Common myeloid progenitor, CD34-positive (primary cell): ENCODE data around the gene TXK.

Experiments
- CTCF ChIA-PET: fragments of 350-600 bp; sonication (Branson Sonifier 250); formaldehyde crosslinking; loops from one replicate; lab custom pipeline; 2021; ENCODE audit warnings: antibody characterized with exemption; lab: Charles Lee
- POLR2A ChIA-PET: fragments of 350-600 bp; sonication (Branson Sonifier 250); formaldehyde crosslinking; loops from one replicate; lab custom pipeline; 2021; ENCODE audit warnings: antibody characterized with exemption; lab: Charles Lee
- DNase-seq, 3 donors: peaks; one replicate each; pipeline versions ENCODE4 v3.0.0 to v3.0.0-alpha.2; 2013
- H3K27ac ChIP-seq, 2 experiments: 1 replicate in 1 of 2; 2 replicates in 1 of 2; pipeline ENCODE4 v1.7.0; 2013; ENCODE audit warnings: inconsistent platforms in 2 of 2, low read length in 2 of 2, mild to moderate bottlenecking in 2 of 2, low read depth in 1 of 2, moderate library complexity in 1 of 2; ENCODE audit not compliant: severe bottlenecking in 2 of 2, insufficient read depth in 1 of 2, poor library complexity in 1 of 2
- H3K27me3 ChIP-seq, 5 experiments: replicated peaks in 2 of 5; 1 replicate in 3 of 5; 2 replicates in 2 of 5; pipeline versions ENCODE4 v1.6.1 to v1.7.0; 2013; ENCODE audit warnings: low read length in 4 of 5, mild to moderate bottlenecking in 2 of 5, moderate library complexity in 2 of 5, inconsistent platforms in 1 of 5; ENCODE audit not compliant: insufficient read depth in 5 of 5, control insufficient read depth in 4 of 5
- H3K36me3 ChIP-seq, 4 experiments: 1 replicate in 2 of 4; 2 replicates in 2 of 4; pipeline versions ENCODE4 v1.6.1 to v1.7.0; 2013; ENCODE audit warnings: low read length in 3 of 4, control low read depth in 1 of 4, mild to moderate bottlenecking in 1 of 4; ENCODE audit not compliant: control insufficient read depth in 4 of 4, insufficient read depth in 4 of 4
- H3K4me1 ChIP-seq, 4 experiments: 1 replicate in 3 of 4; 2 replicates in 1 of 4; pipeline versions ENCODE4 v1.6.1 to v1.7.1; 2013; ENCODE audit warnings: low read length in 3 of 4, mild to moderate bottlenecking in 3 of 4, control low read depth in 1 of 4, inconsistent platforms in 1 of 4, moderate library complexity in 1 of 4; ENCODE audit not compliant: control insufficient read depth in 4 of 4, insufficient read depth in 4 of 4; ENCODE audit errors: control extremely low read depth in 1 of 4
- H3K4me3 ChIP-seq, 7 experiments: 1 replicate in 4 of 7; 2 replicates in 3 of 7; pipeline versions ENCODE4 v1.5.1 to v1.7.0; 2013; ENCODE audit warnings: mild to moderate bottlenecking in 7 of 7, low read length in 6 of 7, moderate library complexity in 6 of 7, inconsistent platforms in 2 of 7, low read depth in 2 of 7, control low read depth in 1 of 7; ENCODE audit not compliant: insufficient read depth in 4 of 7, control insufficient read depth in 1 of 7; ENCODE audit errors: extremely low read depth in 1 of 7
- H3K9me3 ChIP-seq, 5 experiments: 1 replicate in 4 of 5; 2 replicates in 1 of 5; pipeline versions ENCODE4 v1.6.1 to v1.7.1; 2013; ENCODE audit warnings: low read length in 4 of 5, mild to moderate bottlenecking in 2 of 5, inconsistent platforms in 1 of 5, low read depth in 1 of 5, moderate library complexity in 1 of 5; ENCODE audit not compliant: control insufficient read depth in 4 of 5, insufficient read depth in 2 of 5; ENCODE audit errors: control extremely low read depth in 1 of 5
- WGBS: methylation state at CpG from one replicate; pipeline ENCODE4 v1.1.5; 2013; ENCODE audit not compliant: insufficient coverage; 5-methylcytosine and 5-hydroxymethylcytosine counted together

The TXK gene

DNA sequence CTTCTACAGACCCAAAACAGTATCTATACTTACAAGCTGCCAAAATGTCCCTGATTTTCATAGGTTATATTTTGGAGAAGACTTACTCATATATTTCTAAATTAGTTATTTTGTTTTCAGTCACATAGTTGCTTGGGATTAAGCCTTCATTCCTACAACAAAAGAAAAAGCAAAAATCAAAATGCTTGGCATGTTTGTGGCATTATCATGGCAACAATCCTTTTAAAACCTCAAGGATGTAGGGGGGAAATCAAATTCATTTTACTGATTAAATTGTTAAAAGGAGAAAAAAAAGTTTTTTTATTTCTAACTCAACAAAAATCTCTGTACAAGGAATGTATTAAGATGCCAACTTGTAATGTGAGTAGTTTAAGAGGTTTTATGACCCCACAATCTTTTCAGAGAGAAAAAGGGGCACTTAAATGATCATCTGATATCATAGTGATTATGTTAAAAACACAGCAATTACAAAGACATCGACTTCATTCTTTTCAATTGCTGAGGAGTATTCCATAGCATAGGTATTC, 23.5 kb downstream of the TXK start:
- H3K36me3 ChIP-seq, result peaks cover 0 to 2% (median under 1%) of the 10 kb centered on the region in 4 experiments
- ChIA-PET POLR2A (no interaction called here), CTCF (interaction anchor here (0.7 to 2.7 kb wide), 3 partner anchors 9 to 435 kb away, joined by 3 to 8 read pairs (median 4); no protein-coding TSS in a partner anchor)
- no peaks in the 10 kb centered on the region for H3K27me3 ChIP-seq
- H3K9me3 ChIP-seq, result no peaks in the 10 kb centered on the region
- DNase-seq, result no peak
- no peak overlapping the region for H3K4me3 ChIP-seq
- no peaks in the 10 kb centered on the region for H3K4me1 ChIP-seq
- no peak overlapping the region for H3K27ac ChIP-seq
- WGBS, result no CpG with 5 or more reads among the region's 1 CpG

DNA sequence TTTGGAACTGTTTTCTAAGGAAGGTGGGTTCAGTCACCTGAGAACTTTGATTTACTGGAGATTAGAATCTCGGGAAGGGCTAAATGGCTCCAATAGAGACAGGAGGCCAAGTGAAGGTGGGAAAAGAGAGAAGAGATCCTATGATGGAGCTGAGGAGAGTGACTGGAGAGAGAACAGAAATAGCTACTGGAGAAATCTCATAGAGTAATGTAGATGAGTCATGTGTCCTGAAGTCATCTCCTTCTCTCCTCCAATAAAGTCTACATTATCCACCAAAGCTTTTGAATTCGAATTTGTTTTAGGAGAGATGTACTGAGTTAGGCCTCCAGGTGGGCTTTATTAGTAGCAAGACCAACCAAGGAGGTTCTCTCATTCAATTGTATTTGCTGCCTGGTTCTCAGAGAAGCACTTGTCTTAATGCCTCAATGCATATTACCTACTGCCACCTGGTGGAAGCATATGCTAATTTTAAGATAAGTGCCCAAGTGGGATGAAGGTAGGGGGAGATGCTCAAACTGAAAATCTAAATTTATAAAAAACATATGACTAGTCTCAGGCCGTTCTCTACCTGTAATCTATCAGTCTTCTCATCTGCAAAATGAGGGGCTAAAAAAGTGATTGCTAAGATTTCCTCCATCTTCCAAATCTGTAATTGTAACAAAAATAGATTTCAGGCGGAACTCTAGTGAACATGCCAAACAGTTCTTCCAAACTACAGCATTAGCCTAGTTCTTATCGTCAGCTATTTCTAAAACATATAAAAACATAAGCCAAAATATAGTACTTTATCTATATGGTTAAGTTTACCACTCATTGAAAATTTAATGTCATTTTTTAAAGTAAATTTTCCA, 24.4 kb downstream of the TXK start:
- peak; percentile 55 to 76 (median 76) for DNase-seq
- 89% methylated on average over 3 of the region's 5 CpGs for WGBS
- H3K27ac ChIP-seq, result no peak overlapping the region
- no peaks in the 10 kb centered on the region for H3K27me3 ChIP-seq
- peaks cover 0 to 2% (median under 1%) of the 10 kb centered on the region in 4 experiments for H3K36me3 ChIP-seq
- H3K4me1 ChIP-seq, result no peaks in the 10 kb centered on the region
- ChIA-PET POLR2A (no interaction called here), CTCF (interaction anchor here (0.6 to 2.7 kb wide), 9 partner anchors 9 to 436 kb away, joined by 3 to 8 read pairs (median 3); no protein-coding TSS in a partner anchor)
- H3K4me3 ChIP-seq, result no peak overlapping the region
- no peaks in the 10 kb centered on the region for H3K9me3 ChIP-seq

DNA sequence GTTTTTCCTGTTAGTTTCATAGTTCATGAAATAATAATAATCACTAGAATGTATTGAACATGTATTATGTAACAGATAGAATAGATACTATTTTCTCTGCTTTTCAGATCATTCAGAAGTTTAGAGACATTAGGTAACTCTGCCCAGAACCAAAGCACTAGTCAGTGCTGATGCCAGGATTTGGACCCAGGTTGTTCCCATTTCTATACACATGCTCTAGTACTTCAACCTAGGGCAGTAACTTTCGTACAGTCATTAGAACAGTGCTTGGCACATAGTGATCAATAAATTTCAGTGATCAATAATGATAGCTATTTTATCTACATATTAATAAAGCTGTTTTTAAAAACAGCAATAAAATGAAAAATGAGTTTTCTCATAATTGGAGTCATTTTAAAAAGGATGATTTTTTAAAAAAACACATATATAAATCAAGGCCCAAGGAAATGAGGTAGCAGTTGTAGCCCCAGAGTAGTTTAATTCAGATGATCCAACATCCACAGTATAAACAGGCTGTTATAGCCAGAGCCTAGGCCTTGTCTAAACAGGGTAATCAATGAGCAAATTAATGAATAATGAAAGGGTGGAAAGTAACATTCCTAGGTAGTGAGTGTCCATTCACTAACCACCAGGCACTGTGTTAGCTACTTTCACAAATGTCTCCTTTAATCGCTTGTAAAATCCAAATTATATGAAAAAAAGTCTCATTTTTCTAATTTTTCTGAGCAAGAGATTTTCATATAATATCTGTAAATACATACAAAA, 25.6 kb downstream of the TXK start:
- Histone ChIP-seq H3K4me3 (no peak overlapping the region), H3K27ac (no peak overlapping the region), H3K9me3 (no peaks in the 10 kb centered on the region), H3K27me3 (no peaks in the 10 kb centered on the region), H3K36me3 (peaks cover 0 to 3% (median 2%) of the 10 kb centered on the region in 4 experiments), H3K4me1 (no peaks in the 10 kb centered on the region)
- ChIA-PET POLR2A (no interaction called here), CTCF (interaction anchor here (0.7 to 2.7 kb wide), 6 partner anchors 10 to 437 kb away, joined by 3 to 8 read pairs (median 3); no protein-coding TSS in a partner anchor)
- WGBS, result no CpG with 5 or more reads among the region's 2 CpGs
- no peak for DNase-seq

DNA sequence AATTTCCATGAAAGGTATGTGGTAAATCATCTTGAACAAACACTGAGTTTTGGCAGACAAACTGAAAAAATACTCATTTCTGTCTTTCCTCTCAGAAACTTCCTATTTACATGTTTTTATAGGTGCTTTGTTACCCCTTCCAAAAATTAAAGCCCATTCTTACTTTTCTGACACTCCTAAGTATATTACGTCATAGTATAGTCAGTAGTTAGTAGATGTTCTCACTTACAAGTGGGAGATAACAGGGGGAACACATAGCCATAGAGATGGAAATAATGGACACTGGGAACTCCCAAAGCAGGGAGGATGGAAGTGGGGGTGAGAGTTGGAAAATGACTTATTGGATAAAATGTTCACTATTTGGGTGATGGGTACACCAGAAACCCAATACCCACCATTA, 28.8 kb downstream of the TXK start:
- CTCF ChIA-PET, result no interaction called here
- Histone ChIP-seq H3K27me3 (no peaks in the 10 kb centered on the region), H3K4me1 (no peaks in the 10 kb centered on the region), H3K9me3 (no peaks in the 10 kb centered on the region), H3K36me3 (peaks cover 0 to 9% (median 1%) of the 10 kb centered on the region in 4 experiments), H3K4me3 (no peak overlapping the region), H3K27ac (no peak overlapping the region)
- 100% methylated on average over 1 of the region's 1 CpG for WGBS
- POLR2A ChIA-PET, result interaction anchor here (0.9 kb wide), 1 partner anchor 9 kb away, joined by 4 read pairs; no protein-coding TSS in a partner anchor
- DNase-seq, result no peak

DNA sequence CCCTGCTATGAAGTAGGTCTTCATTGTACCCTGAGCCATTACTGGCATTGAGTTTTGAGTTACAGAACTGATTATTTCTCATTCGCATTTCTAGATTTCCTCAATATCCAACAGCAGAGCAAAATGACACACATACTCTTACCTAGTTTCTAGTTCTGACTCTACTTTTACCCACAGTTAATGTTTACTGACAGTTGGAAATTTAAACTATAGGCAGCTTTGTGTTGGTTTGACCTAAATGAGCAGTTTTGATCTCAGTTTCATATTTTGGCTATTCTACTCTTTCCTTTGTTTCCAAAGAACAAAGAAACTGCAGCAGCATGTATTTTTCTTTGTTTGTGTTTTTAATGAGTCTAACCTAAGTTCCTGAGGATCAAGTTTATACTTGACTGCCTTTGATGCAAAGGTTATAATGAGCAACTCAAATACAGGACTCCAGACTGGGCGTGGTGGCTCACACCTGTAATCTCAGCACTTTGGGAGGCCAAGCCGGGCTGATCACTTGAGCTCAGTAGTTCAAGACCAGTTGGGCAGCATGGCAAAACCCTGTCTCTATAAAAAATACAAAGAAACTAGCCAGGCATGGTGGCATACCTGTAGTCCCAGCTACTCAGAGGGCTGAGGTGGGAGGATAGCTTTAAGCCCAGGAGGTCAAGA, 30.4 kb downstream of the TXK start:
- H3K9me3 ChIP-seq, result no peaks in the 10 kb centered on the region
- 72% methylated on average over 2 of the region's 3 CpGs for WGBS
- no peak for DNase-seq
- H3K27me3 ChIP-seq, result no peaks in the 10 kb centered on the region
- H3K36me3 ChIP-seq, result peaks cover 0 to 9% (median 2%) of the 10 kb centered on the region in 4 experiments
- no peak overlapping the region for H3K4me3 ChIP-seq
- no peaks in the 10 kb centered on the region for H3K4me1 ChIP-seq
- H3K27ac ChIP-seq, result no peak overlapping the region
- ChIA-PET POLR2A (no interaction called here), CTCF (interaction anchor here (0.6 kb wide), 1 partner anchor 146 kb away, joined by 3 read pairs; no protein-coding TSS in a partner anchor)

DNA sequence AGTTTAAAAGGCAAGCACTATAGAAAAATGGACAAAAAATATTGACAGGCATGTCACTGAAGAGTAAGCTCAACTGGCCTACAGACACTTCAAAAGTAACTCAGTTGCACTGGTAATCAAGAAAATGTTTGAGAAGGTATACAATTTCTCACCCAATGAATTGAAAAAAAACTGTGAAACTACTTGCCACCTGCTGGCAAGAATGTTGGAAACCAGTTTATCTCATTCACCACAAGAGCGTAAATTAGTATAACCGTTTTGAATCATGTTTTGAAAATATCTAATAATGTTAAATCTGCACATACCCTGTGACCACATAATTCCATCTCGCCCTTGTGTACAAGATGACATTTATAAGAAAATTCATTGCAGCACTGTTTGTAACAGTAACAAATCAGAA, 31.7 kb downstream of the TXK start:
- no peak overlapping the region for H3K4me3 ChIP-seq
- WGBS, result no CpG with 5 or more reads among the region's 3 CpGs
- H3K4me1 ChIP-seq, result no peaks in the 10 kb centered on the region
- ChIA-PET POLR2A (no interaction called here), CTCF (no interaction called here)
- H3K27ac ChIP-seq, result no peak overlapping the region
- H3K27me3 ChIP-seq, result no peaks in the 10 kb centered on the region
- H3K36me3 ChIP-seq, result peaks cover 0 to 9% (median 4%) of the 10 kb centered on the region in 4 experiments
- H3K9me3 ChIP-seq, result no peaks in the 10 kb centered on the region
- DNase-seq, result no peak
